Activated gamma-delta T cell treated with anti-CD3 and anti-CD28 coated beads, Interleukin-2, amount 50 U/mL, for 16 hours (primary cell): ENCODE data around the gene RFC3.
"Not testable (repeated sequence)": the region's sequence is repeated elsewhere in the genome, so short reads cannot be mapped to it uniquely, and the experiment has no call there.

Experiments
- DNase-seq: peaks from one replicate; pipeline ENCODE4 v3.0.0-alpha.2; 2020; ENCODE audit warnings: low read depth

The RFC3 gene

GRCh38 chr13:33812829-33813228, 5.1 kb upstream of the RFC3 start:
- not testable (repeated sequence) for DNase-seq

GRCh38 chr13:33815011-33815550, 2.9 kb upstream of the RFC3 start:
- DNase-seq: no peak

GRCh38 chr13:33816912-33817311, 1.0 kb upstream of the RFC3 start:
- DNase-seq: no peak

- no peak for DNase-seq
Observed at GRCh38 chr13:33817513-33817900, 442 bp upstream of the RFC3 start.

- no peak for DNase-seq
Observed at GRCh38 chr13:33825083-33825482, 7.1 kb downstream of the RFC3 start.

- DNase-seq: no peak
Observed at GRCh38 chr13:33827139-33827538, 9.2 kb downstream of the RFC3 start.

- DNase-seq: no peak
Observed at GRCh38 chr13:33828431-33829129, 10.6 kb downstream of the RFC3 start.

GRCh38 chr13:33832872-33833271, 14.9 kb downstream of the RFC3 start:
- no peak for DNase-seq

- no peak for DNase-seq
Observed at GRCh38 chr13:33838647-33839046, 20.7 kb downstream of the RFC3 start.

GRCh38 chr13:33840402-33840801, 22.5 kb downstream of the RFC3 start:
- DNase-seq: no peak

- DNase-seq: no peak
Observed at GRCh38 chr13:33842207-33842606, 24.3 kb downstream of the RFC3 start.

- DNase-seq: no peak
Observed at GRCh38 chr13:33842986-33843385, 25.0 kb downstream of the RFC3 start.

GRCh38 chr13:33845572-33846302, 27.8 kb downstream of the RFC3 start:
- DNase-seq: no peak

GRCh38 chr13:33846303-33847062, 28.5 kb downstream of the RFC3 start:
- DNase-seq: no peak

- no peak for DNase-seq
Observed at GRCh38 chr13:33849211-33849610, 31.3 kb downstream of the RFC3 start.

- DNase-seq: no peak
Observed at GRCh38 chr13:33855371-33855895, 37.5 kb downstream of the RFC3 start.

GRCh38 chr13:33859691-33860303, 41.8 kb downstream of the RFC3 start:
- no peak for DNase-seq

- DNase-seq: no peak
Observed at GRCh38 chr13:33860526-33860925, 42.6 kb downstream of the RFC3 start.

- no peak for DNase-seq
Observed at GRCh38 chr13:33862016-33862415, 44.1 kb downstream of the RFC3 start.

GRCh38 chr13:33863188-33863789, 45.3 kb downstream of the RFC3 start:
- DNase-seq: no peak

- no peak for DNase-seq
Observed at GRCh38 chr13:33865945-33866344, 48.0 kb downstream of the RFC3 start.

GRCh38 chr13:33867472-33867871, 49.5 kb downstream of the RFC3 start:
- DNase-seq: no peak
